GM21576 (cell line): ENCODE measurements around the gene BCCIP.

ENCODE experiments used
- ATAC-seq: cut with Tn5 transposase; IDR thresholded peaks from one replicate; pipeline ENCODE4 v1.9.1; 2021; ENCODE audit warnings: mild to moderate bottlenecking, moderate library complexity; ENCODE audit not compliant: unreplicated experiment

Gene BCCIP

GRCh38 chr10:125843603-125844329 is 20.4 kb downstream of the BCCIP start:
- no peak for ATAC-seq

- ATAC-seq: no peak
Measured at GRCh38 chr10:125844751-125845221, 21.4 kb downstream of the BCCIP start.

GRCh38 chr10:125845617-125846016 is 22.3 kb downstream of the BCCIP start:
- ATAC-seq: no peak

- peak; percentile 43 for ATAC-seq
Measured at GRCh38 chr10:125846894-125847293, 23.5 kb downstream of the BCCIP start.

- ATAC-seq: no peak
Measured at GRCh38 chr10:125848371-125848770, 25.0 kb downstream of the BCCIP start.

- no peak for ATAC-seq
Measured at GRCh38 chr10:125848857-125849256, 25.5 kb downstream of the BCCIP start.

GRCh38 chr10:125849448-125849847 is 26.1 kb downstream of the BCCIP start:
- ATAC-seq: no peak

GRCh38 chr10:125850766-125851731 is 27.7 kb downstream of the BCCIP start:
- ATAC-seq: no peak

- no peak for ATAC-seq
Measured at GRCh38 chr10:125852487-125852886, 29.1 kb downstream of the BCCIP start.

- ATAC-seq: no peak
Measured at GRCh38 chr10:125857185-125857760, 33.9 kb downstream of the BCCIP start.

GRCh38 chr10:125859128-125859817 is 35.9 kb downstream of the BCCIP start:
- no peak for ATAC-seq

- ATAC-seq: no peak
Measured at GRCh38 chr10:125865120-125865519, 41.8 kb downstream of the BCCIP start.

GRCh38 chr10:125866421-125867029 is 43.2 kb downstream of the BCCIP start:
- no peak for ATAC-seq

GRCh38 chr10:125868372-125868975 is 45.1 kb downstream of the BCCIP start:
- peak; percentile 78 for ATAC-seq

- no peak for ATAC-seq
Measured at GRCh38 chr10:125871338-125871737, 48.0 kb downstream of the BCCIP start.

GRCh38 chr10:125878957-125879835 is 55.9 kb downstream of the BCCIP start:
- no peak for ATAC-seq

- ATAC-seq: no peak
Measured at GRCh38 chr10:125880719-125881118, 57.4 kb downstream of the BCCIP start.

- ATAC-seq: no peak
Measured at GRCh38 chr10:125881192-125881591, 57.8 kb downstream of the BCCIP start, which contains the start of gene DHX32. Gene DHX32, minus strand, starts transcription at chr10:125881292. Its CDS starts 468 bp downstream, at chr10:125880824.

- no peak for ATAC-seq
Measured at GRCh38 chr10:125882596-125882995, 59.2 kb downstream of the BCCIP start.
